OCI-LY1 (cell line): ENCODE data around the gene CHST11.

Source experiments
- CTCF ChIP-seq: fragments of 200-600 bp; sonication (generic), shearing (Covaris generic); IDR thresholded peaks from 2 replicates; pipeline ENCODE4 v1.5.1; 2017; ENCODE audit warnings: mild to moderate bottlenecking, antibody characterized with exemption, low read length, moderate library complexity, mixed read lengths
- EZH2 ChIP-seq: fragments of 200-600 bp; sonication (generic), shearing (Covaris generic); IDR thresholded peaks from 2 replicates; pipeline ENCODE4 v1.8.0; 2017; ENCODE audit warnings: borderline replicate concordance, mixed run types, mild to moderate bottlenecking, antibody characterized with exemption, low read length, moderate library complexity, mixed read lengths

- TF ChIP-seq CTCF (no peak), EZH2 (no peak)
These were observed 128.8 kb downstream of the CHST11 start for GRCh38 chr12:104585448-104586055.
